NCI-H1417 (cell line): ENCODE measurements around the gene DNAJC11.
"Not testable (repeated sequence)": the region's sequence is repeated elsewhere in the genome, so short reads cannot be mapped to it uniquely, and the experiment has no call there.

Experiments
- DNase-seq, 3 experiments: peaks; one replicate each; lab custom pipeline; 2025; lab: John Stamatoyannopoulos, UW

The DNAJC11 gene

DNA sequence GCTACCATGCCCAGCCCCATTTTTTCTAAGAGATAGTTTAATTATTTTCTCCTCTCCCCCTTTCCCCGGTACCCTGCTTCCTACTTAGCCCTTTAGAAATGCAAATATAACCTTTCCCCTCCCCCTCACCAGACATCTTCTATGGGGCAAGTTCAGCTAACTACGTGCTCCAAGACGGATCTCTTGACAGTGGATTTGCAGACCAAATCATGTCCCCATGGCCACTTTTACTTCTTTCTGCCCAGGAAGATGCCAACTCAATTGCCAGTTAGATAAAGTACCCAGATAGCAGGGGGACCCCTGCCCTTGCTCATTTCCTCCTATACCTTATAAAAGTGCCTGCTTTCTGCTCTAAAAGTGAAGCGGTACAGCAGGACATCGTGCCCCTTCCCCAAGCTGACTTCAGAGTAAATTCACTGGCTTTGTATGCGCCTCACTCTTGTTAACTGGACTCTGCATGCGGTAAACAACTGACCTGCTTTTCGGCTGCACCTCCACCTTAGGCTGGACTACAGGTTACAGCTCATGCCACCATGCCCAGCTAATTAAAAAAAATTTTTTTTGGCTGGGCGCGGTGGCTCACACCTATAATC lies 7.4 kb downstream of the DNAJC11 start:
- no peak for DNase-seq

GRCh38 chr1:6692956-6693355 lies 8.7 kb downstream of the DNAJC11 start:
- no peak for DNase-seq

- DNase-seq, result no peak
Measured at GRCh38 chr1:6691507-6691906, 10.1 kb downstream of the DNAJC11 start.

DNA sequence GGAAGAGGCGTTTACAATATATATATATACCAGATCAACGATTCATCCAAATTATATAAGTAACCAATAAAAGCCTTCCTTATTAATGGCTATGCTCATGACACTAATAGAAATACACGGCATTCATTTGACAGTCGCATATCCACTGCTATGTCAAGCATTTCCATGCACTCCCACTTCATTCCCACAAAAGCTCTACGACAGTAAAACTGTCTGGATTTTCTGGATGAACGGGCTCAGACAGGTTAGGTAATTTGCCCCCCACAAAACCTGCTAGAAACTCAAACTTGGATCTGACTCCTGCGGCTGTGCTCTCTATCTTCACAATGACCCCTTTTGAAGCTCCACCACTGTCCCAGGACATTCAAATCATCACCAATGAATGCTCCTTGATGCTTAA lies 11.4 kb downstream of the DNAJC11 start:
- no peak for DNase-seq

DNA sequence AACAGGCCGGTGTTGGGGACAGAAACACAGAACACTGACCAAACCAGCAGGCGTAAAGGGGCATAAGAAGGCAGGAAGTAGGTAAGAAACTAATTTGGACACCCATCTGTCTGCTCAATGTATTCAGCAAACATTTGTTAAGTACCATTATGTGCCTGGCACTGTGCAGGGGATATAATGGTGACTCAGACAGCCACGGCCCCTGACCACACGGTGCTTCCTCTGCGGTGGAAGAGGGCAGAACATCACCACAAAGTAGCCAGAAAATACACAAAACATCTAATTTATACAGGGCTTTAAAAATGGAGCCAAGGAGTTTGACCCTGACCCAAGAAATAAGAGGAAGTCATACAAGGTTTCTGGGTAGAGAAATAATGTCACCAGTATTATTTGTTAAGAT lies 12.9 kb downstream of the DNAJC11 start:
- no peak for DNase-seq

DNA sequence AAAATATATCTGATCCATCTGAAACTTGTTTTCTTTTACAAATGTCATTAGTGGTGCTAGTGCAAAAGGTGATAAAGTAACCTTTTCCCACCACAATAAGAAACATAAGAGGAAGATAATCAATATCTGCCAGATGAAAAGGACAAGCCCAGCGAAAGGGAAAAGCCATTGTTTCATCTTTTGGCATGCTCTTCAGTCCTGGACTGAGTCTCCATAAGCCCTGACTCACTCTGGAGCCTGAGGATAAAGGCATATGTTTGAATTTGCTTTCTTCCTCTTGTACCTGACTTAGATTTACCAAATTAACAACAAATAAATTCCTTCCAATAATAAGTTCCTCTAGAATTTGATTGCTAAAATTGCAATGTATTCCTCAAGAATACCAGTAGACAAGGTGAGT lies 13.6 kb downstream of the DNAJC11 start:
- no peak for DNase-seq

GRCh38 chr1:6686294-6686693 lies 15.3 kb downstream of the DNAJC11 start:
- no peak for DNase-seq

DNA sequence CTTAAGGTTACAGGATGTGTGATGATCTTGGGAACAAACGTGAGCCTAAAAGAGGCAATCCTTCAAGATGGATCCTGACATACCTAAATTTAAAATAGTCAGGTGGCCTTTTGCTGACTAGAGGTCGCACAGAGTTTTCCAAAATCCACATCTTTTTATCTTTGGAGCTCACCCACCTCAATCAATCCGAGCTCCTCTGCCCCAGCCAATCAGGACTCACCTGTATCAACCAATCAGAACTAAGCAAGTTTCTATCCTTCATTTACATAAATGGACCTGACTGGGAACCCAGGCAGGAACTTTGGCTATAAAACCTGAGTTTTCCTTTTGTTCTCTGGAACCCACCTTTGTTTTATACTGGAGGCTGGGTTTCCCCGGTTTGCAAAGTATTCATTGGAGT lies 16.2 kb downstream of the DNAJC11 start:
- no peak for DNase-seq

DNA sequence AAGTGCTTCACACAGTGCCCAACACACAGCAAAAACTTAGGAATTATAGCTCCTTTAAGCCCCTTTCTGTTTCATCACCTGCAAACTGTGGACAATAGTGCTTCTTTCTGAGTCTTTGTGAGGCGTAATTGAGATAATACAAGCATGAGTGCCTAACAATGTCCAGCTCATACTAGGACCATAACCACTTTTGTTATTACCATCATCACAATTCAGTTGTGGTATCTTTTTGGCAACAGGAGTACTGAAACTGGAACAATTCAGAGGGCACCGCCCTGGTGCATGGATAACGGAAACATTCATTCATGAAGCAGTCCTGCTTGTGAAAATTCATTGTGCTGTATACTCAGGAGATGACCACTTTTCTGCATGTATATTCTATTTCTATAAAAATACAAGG lies 18.2 kb downstream of the DNAJC11 start:
- no peak for DNase-seq

DNA sequence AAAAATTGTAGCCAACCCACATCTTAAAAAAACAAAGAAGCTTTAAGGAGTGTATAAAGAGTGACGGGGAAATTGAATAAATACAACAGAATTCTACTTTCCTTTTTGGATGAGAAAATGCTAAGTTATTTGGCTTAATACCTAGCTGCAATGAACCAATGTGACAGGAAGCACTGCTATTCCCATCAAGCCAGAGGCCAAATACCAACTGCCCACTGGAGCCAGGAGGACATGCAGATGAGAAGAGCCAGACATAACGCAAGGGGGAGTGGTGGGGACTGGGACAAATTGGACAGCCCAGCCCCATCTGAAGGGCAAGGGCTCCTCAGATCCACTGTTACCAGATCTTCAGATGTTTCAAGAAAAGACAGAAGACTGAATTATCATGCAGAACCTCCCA lies 25.7 kb downstream of the DNAJC11 start:
- DNase-seq, result no peak

DNA sequence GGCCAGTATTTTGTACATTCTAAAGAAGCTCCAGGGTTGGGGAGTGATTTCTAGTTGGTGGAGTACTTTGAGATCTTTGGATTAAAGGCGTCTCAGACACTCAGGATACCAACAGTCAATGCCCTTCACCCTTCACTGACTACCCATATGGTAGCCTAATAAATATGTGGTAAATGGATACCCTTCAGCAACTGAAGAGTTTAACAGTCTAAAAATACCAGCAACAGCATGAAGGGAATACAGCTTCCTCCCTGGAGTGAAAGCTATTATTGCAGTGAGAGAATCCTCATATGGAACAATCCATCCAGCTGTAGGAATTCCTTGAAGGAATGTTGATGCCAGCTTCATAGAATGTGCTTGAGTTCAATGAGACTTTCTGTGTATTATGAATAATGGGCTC lies 26.8 kb downstream of the DNAJC11 start:
- no peak for DNase-seq

DNA sequence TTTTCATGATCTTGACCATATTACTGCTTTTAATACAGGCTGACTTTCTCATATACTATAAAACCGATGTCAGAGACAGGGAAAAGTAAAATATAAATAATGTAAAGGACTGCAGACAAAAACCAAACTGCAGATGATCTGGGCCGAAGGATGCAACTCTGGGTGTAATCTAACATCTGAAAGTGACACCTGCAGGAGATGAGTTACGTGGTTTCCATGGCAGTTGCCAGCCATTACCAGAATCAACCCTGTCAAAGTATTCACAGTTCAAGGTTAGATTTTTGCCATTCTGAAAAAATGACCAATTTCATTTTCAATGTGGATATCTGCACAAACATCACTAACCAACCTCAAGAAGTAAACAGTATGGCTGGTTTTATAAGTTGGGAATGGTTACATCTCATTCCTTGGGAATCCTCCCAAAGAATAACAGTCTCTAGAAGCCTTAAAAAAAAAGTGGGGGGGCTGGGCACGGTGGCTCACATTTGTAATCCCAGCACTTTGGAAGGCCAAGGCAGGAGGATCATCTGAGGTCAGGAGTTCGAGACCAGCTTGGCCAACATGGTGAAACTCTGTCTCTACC lies 27.7 kb downstream of the DNAJC11 start:
- DNase-seq, result no peak

- no peak for DNase-seq
Measured at GRCh38 chr1:6672558-6672957, 29.1 kb downstream of the DNAJC11 start.

GRCh38 chr1:6668503-6668902 lies 33.1 kb downstream of the DNAJC11 start:
- no peak for DNase-seq

DNA sequence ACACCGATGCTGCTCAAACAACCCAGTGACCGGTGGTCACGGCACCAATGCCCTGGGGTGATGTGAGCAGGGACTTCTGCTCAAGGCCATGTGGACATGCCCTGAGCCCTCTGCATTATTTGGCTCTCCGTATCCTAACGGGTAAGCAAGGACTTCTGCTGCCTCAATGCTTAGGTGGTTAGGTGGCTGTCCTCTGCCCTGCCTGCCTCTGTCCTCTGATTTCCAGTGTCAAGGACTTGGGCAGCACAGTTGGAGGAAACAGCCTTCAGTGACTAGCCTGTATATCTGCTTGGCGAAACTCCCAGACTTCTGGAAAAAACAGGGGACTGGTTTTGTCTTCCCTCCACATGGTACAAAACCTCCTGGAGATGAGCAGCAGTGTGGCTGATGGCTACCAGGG lies 34.5 kb downstream of the DNAJC11 start:
- no peak for DNase-seq

- no peak for DNase-seq
Measured at GRCh38 chr1:6666696-6667095, 34.9 kb downstream of the DNAJC11 start.

- not testable (repeated sequence) for DNase-seq
Measured at GRCh38 chr1:6662468-6662867, 39.1 kb downstream of the DNAJC11 start.

GRCh38 chr1:6660415-6661049 lies 41.1 kb downstream of the DNAJC11 start:
- DNase-seq, result no peak

GRCh38 chr1:6658359-6659060 lies 43.1 kb downstream of the DNAJC11 start:
- no peak for DNase-seq

GRCh38 chr1:6657138-6657537 lies 44.5 kb downstream of the DNAJC11 start:
- DNase-seq, result no peak

DNA sequence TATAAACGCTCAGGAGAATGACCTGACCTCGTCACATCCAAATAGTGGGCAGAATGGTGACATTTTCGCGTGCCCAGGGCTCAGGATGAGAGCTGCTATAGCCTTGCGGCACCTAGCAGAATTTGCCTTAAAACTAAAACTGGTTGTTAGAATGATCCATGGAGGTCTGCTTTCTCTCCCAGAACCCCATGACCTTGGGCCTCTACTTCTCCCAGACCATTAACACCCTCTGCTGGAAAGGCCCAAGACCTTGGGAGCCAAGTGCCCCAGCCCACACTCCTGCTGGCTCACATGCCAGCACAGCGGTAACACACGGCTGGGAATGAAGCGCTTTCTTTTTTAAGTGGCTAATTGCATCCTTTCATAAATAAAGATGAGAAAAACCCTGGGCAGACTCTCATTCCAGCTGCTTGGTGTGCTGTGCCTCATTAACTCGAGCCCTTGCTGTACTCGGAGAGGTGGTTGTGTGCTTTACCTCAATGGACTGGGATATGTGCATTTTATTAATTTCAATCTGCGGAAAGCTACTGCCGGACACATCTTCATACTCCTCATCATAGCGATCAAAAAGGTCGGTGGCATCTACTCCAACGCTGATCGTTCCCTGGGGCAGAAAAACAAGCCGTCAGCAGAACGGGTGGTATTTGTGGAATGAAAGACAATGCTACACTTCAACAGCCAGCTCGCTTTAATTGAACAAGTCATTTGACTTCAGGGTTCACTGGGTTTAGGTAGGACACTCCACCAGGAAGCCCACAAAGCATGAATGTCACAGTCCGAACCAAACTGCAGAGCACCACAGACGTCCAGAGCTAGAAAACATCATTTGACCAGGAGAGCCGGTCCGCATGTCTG lies 48.0 kb downstream of the DNAJC11 start:
- no peak for DNase-seq

DNA sequence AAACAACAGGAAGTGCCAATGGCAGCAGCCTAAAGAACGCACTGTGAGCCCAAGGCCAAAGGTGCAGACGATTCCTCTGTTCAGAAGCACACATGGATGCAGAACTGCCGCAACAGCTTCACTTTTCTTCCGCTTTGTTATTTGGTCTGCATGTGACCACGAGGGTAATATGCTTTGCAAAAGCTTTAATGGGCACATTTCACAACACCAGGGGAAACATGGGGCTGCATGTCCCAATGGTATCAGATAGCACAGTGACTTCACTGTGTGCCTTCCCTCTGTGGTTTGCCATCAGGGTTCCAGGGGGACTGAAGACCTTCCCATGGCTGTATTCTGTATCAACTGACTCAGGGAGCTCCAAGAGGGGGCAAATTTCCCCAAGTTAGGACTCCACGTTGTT lies 48.6 kb downstream of the DNAJC11 start:
- DNase-seq, result no peak
